HepG2 (cell line): ENCODE data around the gene RNF114. TPM values are rescaled to one million over a fixed set of nuclear protein-coding genes. Genes with fewer than 3 reads are reported as not detected.

Experiments used
- AFF4 ChIP-seq: sonication (generic); formaldehyde crosslinking; IDR thresholded peaks from 2 replicates; pipeline ENCODE4 v1.4.0; 2020; ENCODE audit warnings: missing genetic modification reagents
- FOXC1 ChIP-seq: sonication (generic); formaldehyde crosslinking; IDR thresholded peaks from 2 replicates; pipeline ENCODE4 v1.8.0; 2022; ENCODE audit warnings: mild to moderate bottlenecking, missing genetic modification reagents, borderline replicate concordance
- FOXK2 ChIP-seq: fragments of 450-650 bp; IDR thresholded peaks from 2 replicates; pipeline ENCODE4 v1.6.1; 2016
- HDAC2 ChIP-seq: sonication (generic); formaldehyde crosslinking; IDR thresholded peaks from 2 replicates; pipeline ENCODE4 v1.4.0; 2020; ENCODE audit warnings: missing genetic modification reagents
- KLF11 ChIP-seq: IDR thresholded peaks from 2 replicates; pipeline ENCODE4 v1.6.1; 2016; ENCODE audit warnings: missing compliant biosample characterization
- KLF12 ChIP-seq: sonication (generic); formaldehyde crosslinking; IDR thresholded peaks from 2 replicates; pipeline ENCODE4 v1.4.0; 2020; ENCODE audit warnings: missing genetic modification reagents, borderline replicate concordance
- MTF2 ChIP-seq: sonication (generic); formaldehyde crosslinking; IDR thresholded peaks from 2 replicates; pipeline ENCODE4 v1.5.0; 2020; ENCODE audit warnings: missing genetic modification reagents, borderline replicate concordance
- NFE2 ChIP-seq: sonication (generic); formaldehyde crosslinking; IDR thresholded peaks from 2 replicates; pipeline ENCODE4 v1.4.0; 2020; ENCODE audit warnings: missing genetic modification reagents
- RNF219 ChIP-seq: sonication (generic); formaldehyde crosslinking; IDR thresholded peaks from 2 replicates; pipeline ENCODE4 v1.5.0; 2020; ENCODE audit warnings: mild to moderate bottlenecking, missing genetic modification reagents
- XRCC5 ChIP-seq: fragments of 200-400 bp; formaldehyde crosslinking; optimal IDR thresholded peaks from 2 replicates; pipeline ENCODE3; 2017; ENCODE audit warnings: mild to moderate bottlenecking, low read length
- ZBTB21 ChIP-seq: sonication (generic); formaldehyde crosslinking; IDR thresholded peaks from 2 replicates; pipeline ENCODE4 v1.4.0; 2020; ENCODE audit warnings: missing genetic modification reagents
- ZBTB3 ChIP-seq: sonication (generic); formaldehyde crosslinking; IDR thresholded peaks from 2 replicates; pipeline ENCODE4 v1.4.0; 2020; ENCODE audit warnings: low read depth, mild to moderate bottlenecking, moderate library complexity, missing genetic modification reagents, borderline replicate concordance
- ZFP37 ChIP-seq: sonication (generic); formaldehyde crosslinking; IDR thresholded peaks from 2 replicates; pipeline ENCODE4 v1.4.0; 2020; ENCODE audit warnings: missing genetic modification reagents, borderline replicate concordance
- ZNF260 ChIP-seq: sonication (generic); formaldehyde crosslinking; IDR thresholded peaks from 2 replicates; pipeline ENCODE4 v1.4.0; 2020; ENCODE audit warnings: missing genetic modification reagents, low read depth, mild to moderate bottlenecking, borderline replicate concordance
- ZNF337 ChIP-seq: sonication (generic); formaldehyde crosslinking; IDR thresholded peaks from 2 replicates; pipeline ENCODE4 v1.5.1; 2020; ENCODE audit warnings: missing genetic modification reagents, low read depth, mild to moderate bottlenecking, borderline replicate concordance
- ZNF34 ChIP-seq: sonication (generic); formaldehyde crosslinking; IDR thresholded peaks from 2 replicates; pipeline ENCODE4 v1.4.0; 2020; ENCODE audit warnings: mild to moderate bottlenecking, missing genetic modification reagents, borderline replicate concordance
- ZNF557 ChIP-seq: sonication (generic); formaldehyde crosslinking; IDR thresholded peaks from 2 replicates; pipeline ENCODE4 v1.4.0; 2020; ENCODE audit warnings: missing genetic modification reagents
- ZSCAN20 ChIP-seq: sonication (generic); formaldehyde crosslinking; IDR thresholded peaks from 2 replicates; pipeline ENCODE4 v1.4.0; 2020; ENCODE audit warnings: missing genetic modification reagents, mild to moderate bottlenecking, borderline replicate concordance
- polyA plus RNA-seq, 8 experiments: library from polyadenylated mRNA; depleted of rRNA in 3 of 8; stranded (reverse) in 7 of 8; unstranded in 1 of 8; fragments of >200 nt; fragmentation: Illumina TruSeq in 4 of 8; extraction: Trizol in 4 of 8; gene quantifications; 2 replicates each; pipeline versions ENCODE4 v1.2.1 to v1.2.3, GENCODE V29; 2011 to 2016; ENCODE audit warnings: low read depth in 4 of 8, missing spikeins in 1 of 8, mixed read lengths in 1 of 8; ENCODE audit not compliant: insufficient read depth in 1 of 8
- total RNA-seq, 5 experiments: library from RNA; depleted of rRNA; stranded (reverse); fragments of >200 nt; fragmentation: Illumina TruSeq; extraction: Trizol; gene quantifications; 2 replicates each; pipeline ENCODE4 v1.2.3, GENCODE V29; 2016; ENCODE audit warnings: low read depth in 1 of 5
- TF ChIP-seq, protein P1 (sequence below): IDR thresholded peaks from 2 replicates; pipeline ENCODE4 v1.6.1; 2016; ENCODE audit warnings: missing biosample characterization, missing genetic modification reagents, low read depth
- TF ChIP-seq, protein P2 (sequence below): sonication (generic); formaldehyde crosslinking; conservative IDR thresholded peaks from 2 replicates; pipeline ENCODE4 v1.5.0; 2020; ENCODE audit warnings: missing genetic modification reagents

RNF114 gene
- total and polyA plus RNA-seq, 2 of the 13 experiments (the other 11 are each of a cell fraction or from before 2014, with no cell fraction given) = 119 to 126 TPM

DNA sequence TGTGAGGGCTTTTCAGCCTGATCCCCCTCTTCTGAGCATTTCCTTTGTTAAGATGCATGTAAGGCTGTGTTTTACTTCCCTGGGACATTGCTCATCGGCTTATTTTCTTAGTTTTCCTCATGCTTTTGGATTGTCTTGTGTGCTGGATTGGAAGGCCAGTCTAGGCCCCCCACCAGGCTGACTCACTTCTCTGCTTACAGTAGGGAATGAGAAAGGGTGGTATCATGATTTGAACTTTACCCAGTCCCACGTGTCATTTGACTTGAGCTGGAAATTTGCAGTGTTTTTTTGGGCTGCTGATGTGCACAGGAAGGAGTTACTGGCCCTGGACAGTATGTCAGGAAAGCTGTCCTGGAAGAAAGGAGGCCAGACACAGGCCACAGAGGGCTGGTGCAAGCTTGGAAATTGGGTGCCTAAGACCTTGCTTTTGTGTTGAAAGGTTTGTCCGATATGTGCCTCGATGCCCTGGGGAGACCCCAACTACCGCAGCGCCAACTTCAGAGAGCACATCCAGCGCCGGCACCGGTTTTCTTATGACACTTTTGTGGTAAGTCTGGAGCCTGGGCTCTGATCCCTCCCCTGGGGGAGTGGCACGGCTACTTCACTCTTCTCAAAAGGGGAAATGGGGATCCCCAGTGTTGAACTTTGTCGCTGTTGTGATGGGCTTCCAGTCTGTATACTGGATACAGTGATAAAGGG, 12.8 kb downstream of the RNF114 start (continued):
- TF ChIP-seq ZFP37 (CRISPR knock-in tag) (no peak), HDAC2 (CRISPR knock-in tag) (no peak; the same call in 1 of the 2 replicates), RNF219 (CRISPR knock-in tag) (no peak), MTF2 (CRISPR knock-in tag) (no peak), FOXK2 (no peak), AFF4 (CRISPR knock-in tag) (no peak), NFE2 (no peak), KLF12 (CRISPR knock-in tag) (no peak), ZBTB3 (CRISPR knock-in tag) (0 out of 2 replicates have a peak, but pooled peaks have one; percentile 46), ZNF34 (CRISPR knock-in tag) (no peak), ZSCAN20 (CRISPR knock-in tag) (no peak), ZNF557 (CRISPR knock-in tag) (no peak), FOXC1 (CRISPR knock-in tag) (no peak), ZNF260 (CRISPR knock-in tag) (no peak), ZBTB21 (CRISPR knock-in tag) (no peak), KLF11 (CRISPR knock-in tag) (no peak), ZNF337 (CRISPR knock-in tag) (no peak), XRCC5 (no peak)
- TF ChIP-seq, protein P1, sequence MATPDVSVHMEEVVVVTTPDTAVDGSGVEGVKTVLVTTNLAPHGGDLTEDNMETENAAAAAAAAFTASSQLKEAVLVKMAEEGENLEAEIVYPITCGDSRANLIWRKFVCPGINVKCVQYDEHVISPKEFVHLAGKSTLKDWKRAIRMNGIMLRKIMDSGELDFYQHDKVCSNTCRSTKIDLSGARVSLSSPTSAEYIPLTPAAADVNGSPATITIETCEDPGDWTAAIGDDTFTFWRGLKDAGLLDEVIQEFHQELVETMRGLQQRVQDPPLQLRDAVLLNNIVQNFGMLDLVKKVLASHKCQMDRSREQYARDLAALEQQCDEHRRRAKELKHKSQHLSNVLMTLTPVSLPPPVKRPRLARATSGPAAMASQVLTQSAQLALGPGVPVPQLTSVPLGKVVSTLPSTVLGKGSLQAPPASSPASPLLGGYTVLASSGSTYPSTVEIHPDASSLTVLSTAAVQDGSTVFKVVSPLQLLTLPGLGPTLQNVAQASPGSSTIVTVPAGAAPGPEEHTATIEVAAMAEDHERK (CRISPR knock-in tag) = no peak
- TF ChIP-seq, protein P2, sequence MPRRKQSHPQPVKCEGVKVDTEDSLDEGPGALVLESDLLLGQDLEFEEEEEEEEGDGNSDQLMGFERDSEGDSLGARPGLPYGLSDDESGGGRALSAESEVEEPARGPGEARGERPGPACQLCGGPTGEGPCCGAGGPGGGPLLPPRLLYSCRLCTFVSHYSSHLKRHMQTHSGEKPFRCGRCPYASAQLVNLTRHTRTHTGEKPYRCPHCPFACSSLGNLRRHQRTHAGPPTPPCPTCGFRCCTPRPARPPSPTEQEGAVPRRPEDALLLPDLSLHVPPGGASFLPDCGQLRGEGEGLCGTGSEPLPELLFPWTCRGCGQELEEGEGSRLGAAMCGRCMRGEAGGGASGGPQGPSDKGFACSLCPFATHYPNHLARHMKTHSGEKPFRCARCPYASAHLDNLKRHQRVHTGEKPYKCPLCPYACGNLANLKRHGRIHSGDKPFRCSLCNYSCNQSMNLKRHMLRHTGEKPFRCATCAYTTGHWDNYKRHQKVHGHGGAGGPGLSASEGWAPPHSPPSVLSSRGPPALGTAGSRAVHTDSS (CRISPR knock-in tag) = no peak
